ENCODE data around the gene EDEM3.
"Not testable (repeated sequence)": the region's sequence is repeated elsewhere in the genome, so short reads cannot be mapped to it uniquely, and the experiment has no call there.

The EDEM3 gene

DNA sequence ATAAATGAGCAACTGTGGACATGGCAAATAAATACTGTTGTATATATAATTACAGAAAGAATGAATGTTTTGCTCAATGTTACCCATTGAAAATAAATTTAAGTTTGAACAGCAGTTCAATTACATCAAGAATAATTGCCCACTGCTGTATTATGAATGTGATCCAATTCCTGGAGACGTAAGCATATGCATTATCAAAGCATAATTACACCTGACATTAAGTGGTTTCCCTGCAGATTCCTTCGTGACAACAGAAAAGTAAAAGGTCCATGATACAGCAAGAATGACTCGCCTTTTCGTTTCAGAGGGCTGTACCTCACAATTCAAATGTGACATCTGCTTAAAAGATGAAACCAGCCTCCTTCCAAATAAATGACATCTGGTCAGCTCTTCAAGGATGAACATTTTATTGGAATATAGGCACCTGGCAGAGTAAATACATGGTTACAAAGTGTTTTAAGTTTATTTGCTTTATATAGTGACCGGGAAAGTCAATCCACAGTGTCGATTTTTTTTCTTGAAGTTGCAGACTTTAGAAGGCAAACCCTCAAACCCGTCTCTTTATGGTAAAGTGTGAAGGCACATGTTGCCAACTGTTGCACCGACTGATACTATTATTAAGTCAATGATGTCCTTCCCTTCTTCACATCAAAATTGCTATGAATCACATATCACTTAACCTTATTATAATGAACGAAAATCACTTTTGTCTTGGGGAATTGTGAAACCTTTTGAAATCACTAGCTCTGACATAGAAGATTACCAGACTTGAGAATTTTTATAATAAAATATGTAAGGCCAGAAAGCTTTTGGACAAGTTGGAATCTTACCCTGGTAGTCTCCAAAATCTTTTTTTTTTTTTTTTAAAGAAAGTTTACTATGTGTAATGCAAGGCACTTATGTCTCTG, 36.2 kb upstream of the EDEM3 start:
- no peak for DNase-seq
- peaks cover 5% of the 10 kb centered on the region for H3K36me3 ChIP-seq (ENCODE audit: control insufficient read depth, insufficient read depth, low read length)
- H3K27ac ChIP-seq (ENCODE audit: insufficient read depth, low read length, poor library complexity, severe bottlenecking): no peak overlapping the region
- no peak overlapping the region for H3K4me3 ChIP-seq (ENCODE audit: insufficient read depth, low read depth, low read length, poor library complexity, severe bottlenecking)
- no peaks in the 10 kb centered on the region for H3K4me1 ChIP-seq (ENCODE audit: control insufficient read depth, insufficient read depth, low read length, poor library complexity, severe bottlenecking)
- no peaks in the 10 kb centered on the region for H3K9me3 ChIP-seq (ENCODE audit: control insufficient read depth, low read length)
- H3K27me3 ChIP-seq (replicated peaks; ENCODE audit: control insufficient read depth, insufficient read depth, low read length, poor library complexity, severe bottlenecking): no peaks in the 10 kb centered on the region

DNA sequence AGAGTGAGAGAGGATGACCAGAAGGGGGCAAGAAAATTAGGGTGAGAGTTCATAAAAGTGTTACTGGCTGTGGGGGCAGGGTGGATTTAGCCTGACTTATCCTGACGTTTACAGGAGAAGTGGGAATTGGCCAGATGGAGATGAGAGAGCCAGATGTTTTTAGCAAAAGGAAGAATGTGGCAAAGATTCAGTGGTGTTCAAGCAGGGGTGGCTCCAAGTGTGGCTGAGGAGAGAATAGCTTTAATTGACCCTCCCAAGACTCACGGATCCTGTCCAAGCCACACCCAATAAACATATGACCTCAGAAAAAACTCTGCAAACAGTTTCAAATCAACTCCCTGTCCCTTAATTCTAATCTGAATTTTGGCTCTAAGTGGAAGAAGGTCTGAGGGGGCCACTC, 35.2 kb upstream of the EDEM3 start:
- DNase-seq: no peak
- H3K9me3 ChIP-seq (ENCODE audit: control insufficient read depth, low read length): no peaks in the 10 kb centered on the region
- H3K4me3 ChIP-seq (ENCODE audit: insufficient read depth, low read depth, low read length, poor library complexity, severe bottlenecking): no peak overlapping the region
- no peaks in the 10 kb centered on the region for H3K27me3 ChIP-seq (replicated peaks; ENCODE audit: control insufficient read depth, insufficient read depth, low read length, poor library complexity, severe bottlenecking)
- H3K36me3 ChIP-seq (ENCODE audit: control insufficient read depth, insufficient read depth, low read length): no peaks in the 10 kb centered on the region
- no peak overlapping the region for H3K27ac ChIP-seq (ENCODE audit: insufficient read depth, low read length, poor library complexity, severe bottlenecking)
- H3K4me1 ChIP-seq (ENCODE audit: control insufficient read depth, insufficient read depth, low read length, poor library complexity, severe bottlenecking): no peaks in the 10 kb centered on the region

- Histone ChIP-seq H3K27ac (ENCODE audit: insufficient read depth, low read length, poor library complexity, severe bottlenecking) (no peak overlapping the region), H3K36me3 (ENCODE audit: control insufficient read depth, insufficient read depth, low read length) (no peaks in the 10 kb centered on the region), H3K4me1 (ENCODE audit: control insufficient read depth, insufficient read depth, low read length, poor library complexity, severe bottlenecking) (no peaks in the 10 kb centered on the region), H3K27me3 (replicated peaks; ENCODE audit: control insufficient read depth, insufficient read depth, low read length, poor library complexity, severe bottlenecking) (no peaks in the 10 kb centered on the region), H3K4me3 (ENCODE audit: insufficient read depth, low read depth, low read length, poor library complexity, severe bottlenecking) (no peak overlapping the region), H3K9me3 (ENCODE audit: control insufficient read depth, low read length) (no peaks in the 10 kb centered on the region)
- no peak for DNase-seq
Observed at GRCh38 chr1:184788970-184789369, 34.3 kb upstream of the EDEM3 start.

- no peak for DNase-seq
- Histone ChIP-seq H3K27ac (ENCODE audit: insufficient read depth, low read length, poor library complexity, severe bottlenecking) (no peak overlapping the region), H3K4me1 (ENCODE audit: control insufficient read depth, insufficient read depth, low read length, poor library complexity, severe bottlenecking) (no peaks in the 10 kb centered on the region), H3K27me3 (replicated peaks; ENCODE audit: control insufficient read depth, insufficient read depth, low read length, poor library complexity, severe bottlenecking) (no peaks in the 10 kb centered on the region), H3K36me3 (ENCODE audit: control insufficient read depth, insufficient read depth, low read length) (no peaks in the 10 kb centered on the region), H3K9me3 (ENCODE audit: control insufficient read depth, low read length) (no peaks in the 10 kb centered on the region), H3K4me3 (ENCODE audit: insufficient read depth, low read depth, low read length, poor library complexity, severe bottlenecking) (no peak overlapping the region)
Observed at GRCh38 chr1:184785529-184785928, 30.9 kb upstream of the EDEM3 start.

- H3K27me3 ChIP-seq (replicated peaks; ENCODE audit: control insufficient read depth, insufficient read depth, low read length, poor library complexity, severe bottlenecking); DNase-seq; H3K27ac ChIP-seq (ENCODE audit: insufficient read depth, low read length, poor library complexity, severe bottlenecking); H3K9me3 ChIP-seq (ENCODE audit: control insufficient read depth, low read length); H3K4me1 ChIP-seq (ENCODE audit: control insufficient read depth, insufficient read depth, low read length, poor library complexity, severe bottlenecking); H3K4me3 ChIP-seq (ENCODE audit: insufficient read depth, low read depth, low read length, poor library complexity, severe bottlenecking); H3K36me3 ChIP-seq (ENCODE audit: control insufficient read depth, insufficient read depth, low read length): not testable (repeated sequence)
Observed at GRCh38 chr1:184783723-184784122, 29.1 kb upstream of the EDEM3 start.

- no peaks in the 10 kb centered on the region for H3K36me3 ChIP-seq (ENCODE audit: control insufficient read depth, insufficient read depth, low read length)
Observed at GRCh38 chr1:184781941-184782340, 27.3 kb upstream of the EDEM3 start.

GRCh38 chr1:184775885-184776284, 21.2 kb upstream of the EDEM3 start:
- DNase-seq: no peak
- Histone ChIP-seq H3K36me3 (ENCODE audit: control insufficient read depth, insufficient read depth, low read length) (no peaks in the 10 kb centered on the region), H3K4me1 (ENCODE audit: control insufficient read depth, insufficient read depth, low read length, poor library complexity, severe bottlenecking) (no peaks in the 10 kb centered on the region), H3K27ac (ENCODE audit: insufficient read depth, low read length, poor library complexity, severe bottlenecking) (no peak overlapping the region), H3K4me3 (ENCODE audit: insufficient read depth, low read depth, low read length, poor library complexity, severe bottlenecking) (no peak overlapping the region), H3K27me3 (replicated peaks; ENCODE audit: control insufficient read depth, insufficient read depth, low read length, poor library complexity, severe bottlenecking) (no peaks in the 10 kb centered on the region), H3K9me3 (ENCODE audit: control insufficient read depth, low read length) (no peaks in the 10 kb centered on the region)

More at GRCh38 chr1:184781941-184782340, 27.3 kb upstream of the EDEM3 start:
- no peak overlapping the region for H3K4me3 ChIP-seq (ENCODE audit: insufficient read depth, low read depth, low read length, poor library complexity, severe bottlenecking)
- no peaks in the 10 kb centered on the region for H3K4me1 ChIP-seq (ENCODE audit: control insufficient read depth, insufficient read depth, low read length, poor library complexity, severe bottlenecking)
- DNase-seq: no peak
- no peak overlapping the region for H3K27ac ChIP-seq (ENCODE audit: insufficient read depth, low read length, poor library complexity, severe bottlenecking)
- no peaks in the 10 kb centered on the region for H3K27me3 ChIP-seq (replicated peaks; ENCODE audit: control insufficient read depth, insufficient read depth, low read length, poor library complexity, severe bottlenecking)
- H3K9me3 ChIP-seq (ENCODE audit: control insufficient read depth, low read length): no peaks in the 10 kb centered on the region

- Histone ChIP-seq H3K27ac (ENCODE audit: insufficient read depth, low read length, poor library complexity, severe bottlenecking) (no peak overlapping the region), H3K36me3 (ENCODE audit: control insufficient read depth, insufficient read depth, low read length) (no peaks in the 10 kb centered on the region), H3K27me3 (replicated peaks; ENCODE audit: control insufficient read depth, insufficient read depth, low read length, poor library complexity, severe bottlenecking) (no peaks in the 10 kb centered on the region), H3K4me3 (ENCODE audit: insufficient read depth, low read depth, low read length, poor library complexity, severe bottlenecking) (no peak overlapping the region), H3K9me3 (ENCODE audit: control insufficient read depth, low read length) (no peaks in the 10 kb centered on the region), H3K4me1 (ENCODE audit: control insufficient read depth, insufficient read depth, low read length, poor library complexity, severe bottlenecking) (no peaks in the 10 kb centered on the region)
- DNase-seq: no peak
Observed at GRCh38 chr1:184775329-184775728, 20.7 kb upstream of the EDEM3 start.

GRCh38 chr1:184773762-184774320, 19.2 kb upstream of the EDEM3 start:
- H3K27ac ChIP-seq (ENCODE audit: insufficient read depth, low read length, poor library complexity, severe bottlenecking): no peak overlapping the region
- no peak for DNase-seq
- no peaks in the 10 kb centered on the region for H3K9me3 ChIP-seq (ENCODE audit: control insufficient read depth, low read length)
- H3K4me1 ChIP-seq (ENCODE audit: control insufficient read depth, insufficient read depth, low read length, poor library complexity, severe bottlenecking): no peaks in the 10 kb centered on the region
- no peaks in the 10 kb centered on the region for H3K36me3 ChIP-seq (ENCODE audit: control insufficient read depth, insufficient read depth, low read length)
- H3K27me3 ChIP-seq (replicated peaks; ENCODE audit: control insufficient read depth, insufficient read depth, low read length, poor library complexity, severe bottlenecking): no peaks in the 10 kb centered on the region
- H3K4me3 ChIP-seq (ENCODE audit: insufficient read depth, low read depth, low read length, poor library complexity, severe bottlenecking): no peak overlapping the region

DNA sequence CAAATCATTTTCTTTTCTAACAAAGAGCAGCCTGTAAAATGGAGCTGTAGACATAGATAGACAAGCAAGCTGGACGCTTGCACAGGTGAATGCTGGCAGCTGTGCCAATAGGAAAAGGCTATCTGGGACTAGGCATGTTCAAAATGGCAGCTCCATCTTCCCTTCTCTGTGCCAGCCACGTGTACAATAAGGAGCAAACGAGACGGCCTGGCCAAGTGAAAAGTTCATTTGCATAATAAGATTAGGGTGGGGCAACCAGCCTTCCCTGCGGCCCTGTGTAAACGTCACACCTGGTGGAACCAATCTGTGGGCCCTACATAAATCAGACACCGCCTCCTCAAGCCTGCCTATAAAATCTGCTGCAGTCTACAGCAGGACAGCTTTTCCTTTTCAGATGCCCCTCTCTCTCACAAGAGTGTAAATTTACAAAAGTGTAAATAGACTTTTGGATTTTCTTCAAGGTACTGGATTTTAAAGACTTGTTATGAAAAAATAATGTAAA, 16.6 kb upstream of the EDEM3 start:
- no peaks in the 10 kb centered on the region for H3K4me1 ChIP-seq (ENCODE audit: control insufficient read depth, insufficient read depth, low read length, poor library complexity, severe bottlenecking)

More for the DNA sequence above, 16.6 kb upstream of the EDEM3 start:
- no peak for DNase-seq
- H3K27ac ChIP-seq (ENCODE audit: insufficient read depth, low read length, poor library complexity, severe bottlenecking): no peak overlapping the region
- no peaks in the 10 kb centered on the region for H3K36me3 ChIP-seq (ENCODE audit: control insufficient read depth, insufficient read depth, low read length)
- no peaks in the 10 kb centered on the region for H3K9me3 ChIP-seq (ENCODE audit: control insufficient read depth, low read length)
- no peak overlapping the region for H3K4me3 ChIP-seq (ENCODE audit: insufficient read depth, low read depth, low read length, poor library complexity, severe bottlenecking)
- no peaks in the 10 kb centered on the region for H3K27me3 ChIP-seq (replicated peaks; ENCODE audit: control insufficient read depth, insufficient read depth, low read length, poor library complexity, severe bottlenecking)

All from effector memory CD4-positive, alpha-beta T cell (primary cell).